Measurements from ENCODE around the gene TTN.

TTN gene

GRCh38 chr2:178506524-178506923 is 300.7 kb downstream of the TTN start:
- H3K9me3 ChIP-seq (ENCODE audit: insufficient read depth, low read depth, low read length) = no peaks in the 10 kb centered on the region
- H3K9ac ChIP-seq (ENCODE audit: low read depth, low read length, poor library complexity, severe bottlenecking) = no peak overlapping the region
- no peaks in the 10 kb centered on the region for H4K20me1 ChIP-seq (ENCODE audit: insufficient read depth, low read length, poor library complexity, severe bottlenecking)
- no peaks in the 10 kb centered on the region for H3K79me2 ChIP-seq (ENCODE audit: insufficient read depth, low read length)
- H3K36me3 ChIP-seq (ENCODE audit: insufficient read depth, low read length) = peaks cover 45% of the 10 kb centered on the region
- no peaks in the 10 kb centered on the region for H3K4me1 ChIP-seq (ENCODE audit: insufficient read depth, low read length, poor library complexity, severe bottlenecking)
- no peak overlapping the region for H3K4me3 ChIP-seq (ENCODE audit: low read length, poor library complexity, severe bottlenecking)
- no peaks in the 10 kb centered on the region for H3K9me2 ChIP-seq (replicated peaks; ENCODE audit: low read depth, low read length)
- TF ChIP-seq EZH2phosphoT487 (IDR thresholded peaks at IDR 0.05; ENCODE audit: borderline replicate concordance) = no peak
- TF ChIP-seq, protein P1, sequence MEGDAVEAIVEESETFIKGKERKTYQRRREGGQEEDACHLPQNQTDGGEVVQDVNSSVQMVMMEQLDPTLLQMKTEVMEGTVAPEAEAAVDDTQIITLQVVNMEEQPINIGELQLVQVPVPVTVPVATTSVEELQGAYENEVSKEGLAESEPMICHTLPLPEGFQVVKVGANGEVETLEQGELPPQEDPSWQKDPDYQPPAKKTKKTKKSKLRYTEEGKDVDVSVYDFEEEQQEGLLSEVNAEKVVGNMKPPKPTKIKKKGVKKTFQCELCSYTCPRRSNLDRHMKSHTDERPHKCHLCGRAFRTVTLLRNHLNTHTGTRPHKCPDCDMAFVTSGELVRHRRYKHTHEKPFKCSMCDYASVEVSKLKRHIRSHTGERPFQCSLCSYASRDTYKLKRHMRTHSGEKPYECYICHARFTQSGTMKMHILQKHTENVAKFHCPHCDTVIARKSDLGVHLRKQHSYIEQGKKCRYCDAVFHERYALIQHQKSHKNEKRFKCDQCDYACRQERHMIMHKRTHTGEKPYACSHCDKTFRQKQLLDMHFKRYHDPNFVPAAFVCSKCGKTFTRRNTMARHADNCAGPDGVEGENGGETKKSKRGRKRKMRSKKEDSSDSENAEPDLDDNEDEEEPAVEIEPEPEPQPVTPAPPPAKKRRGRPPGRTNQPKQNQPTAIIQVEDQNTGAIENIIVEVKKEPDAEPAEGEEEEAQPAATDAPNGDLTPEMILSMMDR (conservative IDR thresholded peaks at IDR 0.05; ENCODE audit: low read length) = no peak
- no peak overlapping the region for H3K4me2 ChIP-seq (ENCODE audit: low read depth, low read length, poor library complexity, severe bottlenecking)
- no peaks in the 10 kb centered on the region for H3K27me3 ChIP-seq (ENCODE audit: insufficient read depth, low read length, poor library complexity, severe bottlenecking)
- H3F3A ChIP-seq (ENCODE audit: low read depth) = no peaks in the 10 kb centered on the region
- H2AFZ ChIP-seq (ENCODE audit: low read length) = no peak overlapping the region

DNA sequence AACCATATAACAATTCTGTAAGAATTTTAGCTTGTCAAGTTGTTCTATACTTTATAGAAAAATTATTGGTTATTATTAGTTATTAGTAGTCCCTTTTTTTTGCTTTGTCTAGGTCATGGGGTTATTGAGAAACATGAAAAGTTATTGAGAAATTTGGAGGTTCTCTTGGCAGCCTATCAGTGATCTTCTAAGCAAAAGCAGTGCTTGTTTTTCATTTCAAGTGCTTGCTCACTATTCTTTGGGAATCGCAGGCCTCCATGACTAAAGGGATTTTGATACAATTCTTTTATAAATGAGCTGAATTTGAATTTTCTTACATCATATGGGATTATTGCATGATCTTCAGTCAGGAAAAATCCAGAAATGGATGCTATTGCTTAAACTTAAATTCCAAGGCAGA is 301.1 kb downstream of the TTN start:
- Histone ChIP-seq H3K4me3 (ENCODE audit: low read length, poor library complexity, severe bottlenecking) (no peak overlapping the region), H3K79me2 (ENCODE audit: insufficient read depth, low read length) (no peaks in the 10 kb centered on the region), H3K9ac (ENCODE audit: low read depth, low read length, poor library complexity, severe bottlenecking) (no peak overlapping the region), H3K36me3 (ENCODE audit: insufficient read depth, low read length) (peaks cover 49% of the 10 kb centered on the region), H3K4me2 (ENCODE audit: low read depth, low read length, poor library complexity, severe bottlenecking) (no peak overlapping the region), H3K4me1 (ENCODE audit: insufficient read depth, low read length, poor library complexity, severe bottlenecking) (no peaks in the 10 kb centered on the region), H3K9me3 (ENCODE audit: insufficient read depth, low read depth, low read length) (no peaks in the 10 kb centered on the region), H2AFZ (ENCODE audit: low read length) (no peak overlapping the region), H3K27me3 (ENCODE audit: insufficient read depth, low read length, poor library complexity, severe bottlenecking) (no peaks in the 10 kb centered on the region), H4K20me1 (ENCODE audit: insufficient read depth, low read length, poor library complexity, severe bottlenecking) (no peaks in the 10 kb centered on the region), H3K9me2 (replicated peaks; ENCODE audit: low read depth, low read length) (no peaks in the 10 kb centered on the region), H3F3A (ENCODE audit: low read depth) (no peaks in the 10 kb centered on the region)
- no peak for TF ChIP-seq EZH2phosphoT487 (IDR thresholded peaks at IDR 0.05; ENCODE audit: borderline replicate concordance)

GRCh38 chr2:178502751-178503150 is 304.5 kb downstream of the TTN start:
- H3K9ac ChIP-seq (ENCODE audit: low read depth, low read length, poor library complexity, severe bottlenecking) = no peak overlapping the region
- no peak overlapping the region for H3K4me3 ChIP-seq (ENCODE audit: low read length, poor library complexity, severe bottlenecking)
- H3K9me2 ChIP-seq (replicated peaks; ENCODE audit: low read depth, low read length) = no peaks in the 10 kb centered on the region
- no peaks in the 10 kb centered on the region for H3F3A ChIP-seq (ENCODE audit: low read depth)
- no peaks in the 10 kb centered on the region for H4K20me1 ChIP-seq (ENCODE audit: insufficient read depth, low read length, poor library complexity, severe bottlenecking)
- H3K9me3 ChIP-seq (ENCODE audit: insufficient read depth, low read depth, low read length) = no peaks in the 10 kb centered on the region
- no peaks in the 10 kb centered on the region for H3K27me3 ChIP-seq (ENCODE audit: insufficient read depth, low read length, poor library complexity, severe bottlenecking)
- H3K79me2 ChIP-seq (ENCODE audit: insufficient read depth, low read length) = no peaks in the 10 kb centered on the region
- H2AFZ ChIP-seq (ENCODE audit: low read length) = no peak overlapping the region
- TF ChIP-seq EZH2phosphoT487 (IDR thresholded peaks at IDR 0.05; ENCODE audit: borderline replicate concordance) = no peak
- TF ChIP-seq, protein P1 (conservative IDR thresholded peaks at IDR 0.05; ENCODE audit: low read length) = no peak
- H3K36me3 ChIP-seq (ENCODE audit: insufficient read depth, low read length) = peaks cover 68% of the 10 kb centered on the region
- peaks cover 5% of the 10 kb centered on the region for H3K4me1 ChIP-seq (ENCODE audit: insufficient read depth, low read length, poor library complexity, severe bottlenecking)
- H3K4me2 ChIP-seq (ENCODE audit: low read depth, low read length, poor library complexity, severe bottlenecking) = no peak overlapping the region

GRCh38 chr2:178499640-178500039 is 307.6 kb downstream of the TTN start:
- H3K9me3 ChIP-seq (ENCODE audit: insufficient read depth, low read depth, low read length) = no peaks in the 10 kb centered on the region
- peaks cover 8% of the 10 kb centered on the region for H3K4me1 ChIP-seq (ENCODE audit: insufficient read depth, low read length, poor library complexity, severe bottlenecking)
- no peaks in the 10 kb centered on the region for H3K79me2 ChIP-seq (ENCODE audit: insufficient read depth, low read length)
- no peaks in the 10 kb centered on the region for H3K9me2 ChIP-seq (replicated peaks; ENCODE audit: low read depth, low read length)
- peaks cover 83% of the 10 kb centered on the region for H3K36me3 ChIP-seq (ENCODE audit: insufficient read depth, low read length)
- H3K9ac ChIP-seq (ENCODE audit: low read depth, low read length, poor library complexity, severe bottlenecking) = no peak overlapping the region
- H3K4me3 ChIP-seq (ENCODE audit: low read length, poor library complexity, severe bottlenecking) = no peak overlapping the region
- TF ChIP-seq, protein P1 (conservative IDR thresholded peaks at IDR 0.05; ENCODE audit: low read length) = no peak
- TF ChIP-seq EZH2phosphoT487 (IDR thresholded peaks at IDR 0.05; ENCODE audit: borderline replicate concordance) = no peak
- no peaks in the 10 kb centered on the region for H4K20me1 ChIP-seq (ENCODE audit: insufficient read depth, low read length, poor library complexity, severe bottlenecking)
- H3F3A ChIP-seq (ENCODE audit: low read depth) = no peaks in the 10 kb centered on the region
- no peaks in the 10 kb centered on the region for H3K27me3 ChIP-seq (ENCODE audit: insufficient read depth, low read length, poor library complexity, severe bottlenecking)
- H3K4me2 ChIP-seq (ENCODE audit: low read depth, low read length, poor library complexity, severe bottlenecking) = no peak overlapping the region
- no peak overlapping the region for H2AFZ ChIP-seq (ENCODE audit: low read length)
